ENCODE measurements around the gene NIN. TPM values are rescaled to one million over a fixed set of nuclear protein-coding genes. Genes with fewer than 3 reads are reported as not detected.
A peak's percentile ranks its signal among the peaks of the same experiment; 100 is the strongest.

NIN gene
- total and polyA plus RNA-seq, 2 of the 4 experiments (the other 2 are of a cell fraction) = 15.2 to 98.4 TPM

DNA sequence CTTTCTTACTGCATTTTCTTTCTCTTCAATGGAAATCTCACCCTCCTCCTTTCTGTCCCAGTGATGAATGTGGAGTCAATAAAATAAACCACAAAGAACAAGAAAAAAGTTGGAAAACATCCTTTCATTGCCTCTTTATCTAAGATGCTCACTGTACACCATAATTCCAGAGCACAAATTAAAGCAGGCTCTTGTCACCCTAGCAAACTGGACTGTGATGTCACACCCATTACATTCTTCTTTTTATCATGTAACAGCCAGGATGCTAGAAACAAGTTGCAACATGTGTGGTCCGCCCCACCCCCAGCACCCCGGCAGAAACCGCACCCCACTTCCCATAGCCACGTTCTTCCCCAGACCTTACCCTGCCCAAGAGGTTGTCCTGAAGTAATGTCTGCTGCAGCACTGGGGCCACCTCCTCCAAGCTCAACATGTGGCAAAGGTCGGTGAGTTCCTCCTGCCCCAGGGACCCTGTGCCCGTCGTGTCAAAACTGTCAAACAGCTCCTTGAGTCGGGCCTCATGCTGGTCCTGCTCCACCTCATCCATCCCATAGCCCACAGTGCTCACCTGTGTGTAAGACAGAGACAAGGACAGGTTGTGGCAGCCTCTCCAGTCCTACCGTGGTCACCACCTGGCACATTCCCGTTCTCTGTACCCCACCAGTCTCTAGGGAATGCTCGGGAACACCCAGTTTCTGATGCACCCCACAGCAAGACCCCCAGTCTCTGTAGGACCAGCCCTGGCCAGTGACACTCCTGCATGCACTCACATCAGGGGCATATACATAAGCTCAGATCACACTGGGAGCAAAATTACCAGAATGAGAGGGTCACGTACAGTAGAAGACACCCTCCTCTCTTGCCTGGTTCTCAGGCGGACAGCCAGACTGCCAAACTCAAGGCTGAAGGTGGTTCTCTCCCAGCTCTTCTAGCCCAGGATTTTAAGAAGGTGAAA is 9.2 kb downstream of the NIN start:
- Histone ChIP-seq H3K9ac (ENCODE audit: low read depth, low read length) (no peak overlapping the region), H3K4ac (ENCODE audit: low read depth, low read length) (no peak overlapping the region; the same call in 1 of the 2 replicates), H2BK5ac (ENCODE audit: low read depth, low read length, poor library complexity, severe bottlenecking) (no peak overlapping the region), H3K14ac (replicated peaks; ENCODE audit: low read depth, low read length) (0 out of 2 replicates have a peak overlapping the region, but pooled peaks have one; percentile 17), H4K8ac (ENCODE audit: low read depth in 2 of 2, low read length in 2 of 2) (no peak overlapping the region), H3K79me1 (ENCODE audit: low read depth in 1 of 2, low read length in 2 of 2) (peaks cover 47 to 81% of the 10 kb centered on the region in 2 experiments), H4K20me1 (ENCODE audit: insufficient read depth, low read length) (peaks cover 60% of the 10 kb centered on the region), H2AK5ac (ENCODE audit: low read depth, low read length) (peak overlapping the region; percentile 40; the same call in 1 of the 2 replicates), H2BK20ac (ENCODE audit: low read depth, low read length) (no peak overlapping the region), H3K4me2 (ENCODE audit: low read depth, low read length) (no peak overlapping the region), H3K27me3 (ENCODE audit: control insufficient read depth, insufficient read depth, low read length) (no peaks in the 10 kb centered on the region), H3K4me3 (ENCODE audit: insufficient read depth, low read depth, low read length) (no peak overlapping the region), H2BK15ac (ENCODE audit: low read depth, low read length) (no peak overlapping the region), H2AFZ (replicated peaks; ENCODE audit: low read length, poor library complexity) (no peak overlapping the region), H4K5ac (ENCODE audit: low read depth, low read length) (no peak overlapping the region), H3K27ac (ENCODE audit: insufficient read depth, low read length) (no peak overlapping the region), H3K9me1 (ENCODE audit: insufficient read depth, low read length) (peaks cover 21% of the 10 kb centered on the region), H2BK120ac (ENCODE audit: low read depth, low read length) (no peak overlapping the region), H3K36me3 (ENCODE audit: control insufficient read depth, insufficient read depth, low read length) (peaks cover 2% of the 10 kb centered on the region), H3K23ac (ENCODE audit: low read depth, low read length) (no peak overlapping the region; the same call in 1 of the 2 replicates), H3K9me3 (ENCODE audit: control insufficient read depth, insufficient read depth, low read length) (no peaks in the 10 kb centered on the region), H2AK9ac (replicated peaks; ENCODE audit: low read depth, low read length, poor library complexity) (no peak overlapping the region), H4K91ac (ENCODE audit: insufficient read depth, low read depth, low read length) (no peak overlapping the region), H3K4me1 (ENCODE audit: control insufficient read depth, insufficient read depth, low read length) (peaks cover 13% of the 10 kb centered on the region), H3K56ac (ENCODE audit: extremely low read depth, insufficient read depth, low read length) (no peak overlapping the region), H3K18ac (ENCODE audit: low read depth, low read length) (no peak overlapping the region)
- CTCF ChIA-PET = interaction anchor here (0.8 kb wide), 1 partner anchor 38 kb away, joined by 3 read pairs; no protein-coding TSS in a partner anchor
- DNase-seq (no peak), ATAC-seq (ENCODE audit: low read depth) (no peak)
- 90% methylated on average over 2 of the region's 13 CpGs; no CpG with 5 or more reads in 1 of the 2 experiments for WGBS, 2 experiments (ENCODE audit: extremely low coverage in 2 of 2, insufficient read length in 1 of 2)
- dilution Hi-C loops (cut with HindIII; ENCODE audit: low sequenced_read_pairs, unreplicated experiment) = no loop called here
- in situ Hi-C loops (cut with MboI; ENCODE audit: low sequenced_read_pairs) = no loop called here
- intact Hi-C loops (cut with micrococcal nuclease) = no loop called here
- POLR2A ChIA-PET (ENCODE audit: unreplicated experiment) = no interaction called here
- no TSS peak for BruUV-seq (replicated peaks)
- no peak for TF ChIP-seq MAZ (IDR thresholded peaks at IDR 0.05; ENCODE audit: borderline replicate concordance, low read depth, low read length)
- no peak for TF ChIP-seq MAFK (IDR thresholded peaks at IDR 0.05; ENCODE audit: low read depth, low read length)
- TF ChIP-seq MXI1 (IDR thresholded peaks at IDR 0.05; ENCODE audit: borderline replicate concordance, low read depth, low read length) = no peak
- TF ChIP-seq NFE2L2 (IDR thresholded peaks at IDR 0.05; ENCODE audit: low read depth, low read length) = no peak
- no peak for TF ChIP-seq CHD1 (IDR thresholded peaks at IDR 0.05; ENCODE audit: low read depth, low read length)
- TF ChIP-seq FOS (IDR thresholded peaks at IDR 0.05; ENCODE audit: low read depth, low read length) = no peak
- TF ChIP-seq BHLHE40 (IDR thresholded peaks at IDR 0.05; ENCODE audit: low read depth, low read length) = no peak
- TF ChIP-seq, protein P1, sequence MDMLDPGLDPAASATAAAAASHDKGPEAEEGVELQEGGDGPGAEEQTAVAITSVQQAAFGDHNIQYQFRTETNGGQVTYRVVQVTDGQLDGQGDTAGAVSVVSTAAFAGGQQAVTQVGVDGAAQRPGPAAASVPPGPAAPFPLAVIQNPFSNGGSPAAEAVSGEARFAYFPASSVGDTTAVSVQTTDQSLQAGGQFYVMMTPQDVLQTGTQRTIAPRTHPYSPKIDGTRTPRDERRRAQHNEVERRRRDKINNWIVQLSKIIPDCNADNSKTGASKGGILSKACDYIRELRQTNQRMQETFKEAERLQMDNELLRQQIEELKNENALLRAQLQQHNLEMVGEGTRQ (IDR thresholded peaks at IDR 0.05; ENCODE audit: low read depth, low read length) = no peak
